Hepatic stellate cell (primary cell): ENCODE measurements around the gene F8A1.
"Not testable (repeated sequence)": the region's sequence is repeated elsewhere in the genome, so short reads cannot be mapped to it uniquely, and the experiment has no call there.

Experiments
- DNase-seq: peaks from one replicate; pipeline ENCODE4 v3.0.0; 2011; ENCODE audit warnings: low spot score

Gene F8A1

GRCh38 chrX:154886069-154886788 lies at the start of gene F8A1:
Gene F8A1 (plus strand): TSS chrX:154886355. CDS start chrX:154886375, 20 bp downstream.
- not testable (repeated sequence) for DNase-seq

- DNase-seq = peak; percentile 39
Observed at GRCh38 chrX:154840856-154841255, 45.3 kb upstream of the F8A1 start.

- DNase-seq = no peak
Observed at GRCh38 chrX:154850957-154851611, 35.1 kb upstream of the F8A1 start.

- DNase-seq = no peak
Observed at GRCh38 chrX:154855256-154855655, 30.9 kb upstream of the F8A1 start.

- not testable (repeated sequence) for DNase-seq
Observed at GRCh38 chrX:154868522-154868921, 17.6 kb upstream of the F8A1 start.

- no peak for DNase-seq
Observed at GRCh38 chrX:154873329-154873728, 12.8 kb upstream of the F8A1 start.

- DNase-seq = not testable (repeated sequence)
Observed at GRCh38 chrX:154884069-154884468, 2.1 kb upstream of the F8A1 start.

GRCh38 chrX:154885057-154885456 lies 1.1 kb upstream of the F8A1 start:
- not testable (repeated sequence) for DNase-seq

GRCh38 chrX:154885549-154885948 lies 606 bp upstream of the F8A1 start:
- DNase-seq = not testable (repeated sequence)

- not testable (repeated sequence) for DNase-seq
Observed at GRCh38 chrX:154886789-154887221, 650 bp downstream of the F8A1 start.

GRCh38 chrX:154890990-154891639 lies 5.0 kb downstream of the F8A1 start:
- no peak for DNase-seq

- no peak for DNase-seq
Observed at GRCh38 chrX:154892296-154892695, 6.1 kb downstream of the F8A1 start.

GRCh38 chrX:154900323-154900722 lies 14.2 kb downstream of the F8A1 start:
- no peak for DNase-seq

GRCh38 chrX:154902408-154902807 lies 16.3 kb downstream of the F8A1 start:
- no peak for DNase-seq

GRCh38 chrX:154908821-154909220 lies 22.7 kb downstream of the F8A1 start:
- no peak for DNase-seq

- DNase-seq = not testable (repeated sequence)
Observed at GRCh38 chrX:154910048-154910447, 23.9 kb downstream of the F8A1 start.

GRCh38 chrX:154910528-154910927 lies 24.4 kb downstream of the F8A1 start:
- not testable (repeated sequence) for DNase-seq

- no peak for DNase-seq
Observed at GRCh38 chrX:154914052-154914451, 27.9 kb downstream of the F8A1 start.

- DNase-seq = peak; percentile 38
Observed at GRCh38 chrX:154918060-154918483, 31.9 kb downstream of the F8A1 start.

GRCh38 chrX:154924771-154925170 lies 38.6 kb downstream of the F8A1 start:
- not testable (repeated sequence) for DNase-seq
